Naive thymus-derived CD8-positive, alpha-beta T cell (primary cell): ENCODE results near the gene RELN. TPM values are rescaled to one million over a fixed set of nuclear protein-coding genes. Genes with fewer than 3 reads are reported as not detected.
"Not testable (repeated sequence)": the region's sequence is repeated elsewhere in the genome, so short reads cannot be mapped to it uniquely, and the experiment has no call there.

Experiments
- ATAC-seq, 2 donors: fragments of 150-1000 bp; cut with Tn5 transposase in 1 of 2; sonication (Bioruptor Pico), chemical (Tn5 transposase) in 1 of 2; 1 replicate in 1 of 2; 2 replicates in 1 of 2; pipeline ENCODE4 v1.10.0; 2021; ENCODE audit warnings: mild to moderate bottlenecking in 2 of 2, moderate library complexity in 2 of 2
- POLR2A ChIA-PET: fragments of 350-600 bp; sonication (Branson Sonifier 250); formaldehyde crosslinking; loops from one replicate; lab custom pipeline; 2021; ENCODE audit warnings: antibody characterized with exemption; lab: Charles Lee
- DNase-seq, 10 donors: peaks; one replicate each; pipeline versions ENCODE4 v3.0.0 to v3.0.0-alpha.2; 2020 to 2022
- H3K27ac Mint-ChIP-seq, 10 donors: one replicate each; pipeline ENCODE4 v1.8.0; 2020 to 2022; ENCODE audit warnings: mild to moderate bottlenecking in 10 of 10, mixed read lengths in 10 of 10, moderate library complexity in 4 of 10, inconsistent platforms in 1 of 10
- H3K27me3 Mint-ChIP-seq, 5 donors: one replicate each; pipeline ENCODE4 v1.8.0; 2021 to 2022; ENCODE audit warnings: mixed read lengths in 5 of 5
- H3K36me3 Mint-ChIP-seq, 3 donors: one replicate each; pipeline ENCODE4 v1.8.0; 2020 to 2022; ENCODE audit warnings: mixed read lengths in 3 of 3, mild to moderate bottlenecking in 2 of 3, inconsistent platforms in 1 of 3
- H3K4me1 Mint-ChIP-seq, 4 donors: one replicate each; pipeline ENCODE4 v1.8.0; 2021 to 2022; ENCODE audit warnings: mixed read lengths in 4 of 4
- H3K4me3 Mint-ChIP-seq, 10 donors: one replicate each; pipeline ENCODE4 v1.8.0; 2020 to 2022; ENCODE audit warnings: mild to moderate bottlenecking in 10 of 10, mixed read lengths in 10 of 10, moderate library complexity in 6 of 10, inconsistent platforms in 1 of 10
- H3K9me3 Mint-ChIP-seq, 9 donors: one replicate each; pipeline ENCODE4 v1.8.0; 2020 to 2022; ENCODE audit warnings: mixed read lengths in 9 of 9, mild to moderate bottlenecking in 3 of 9, inconsistent platforms in 1 of 9, moderate library complexity in 1 of 9
- polyA plus RNA-seq, 3 donors: library from polyadenylated mRNA; unstranded; fragments of 300-500 nt; fragmentation: Illumina TruSeq; gene quantifications; one replicate each; pipeline ENCODE4 v1.2.3, GENCODE V29; 2021
- total RNA-seq, 8 experiments: library from RNA in 2 of 8; stranded (reverse) in 2 of 8; gene quantifications; one replicate each; pipeline ENCODE4 v1.2.3 and lab custom pipeline; 2021 to 2026

RELN gene
- total and polyA plus RNA-seq, 5 experiments from 2014 or later: not detected

GRCh38 chr7:103902917-103903316 lies 86.5 kb downstream of the RELN start:
- H3K27ac Mint-ChIP-seq: no peak overlapping the region
- peaks cover 3 to 40% (median 11%) of the 10 kb centered on the region in 5 donors for H3K27me3 Mint-ChIP-seq
- no peaks in the 10 kb centered on the region for H3K4me1 Mint-ChIP-seq
- no peak overlapping the region for H3K4me3 Mint-ChIP-seq
- DNase-seq (no peak), ATAC-seq (no peak)
- H3K9me3 Mint-ChIP-seq: peaks cover 0 to 7% (median 0%) of the 10 kb centered on the region in 9 donors
- POLR2A ChIA-PET: no interaction called here
- no peaks in the 10 kb centered on the region for H3K36me3 Mint-ChIP-seq

DNA sequence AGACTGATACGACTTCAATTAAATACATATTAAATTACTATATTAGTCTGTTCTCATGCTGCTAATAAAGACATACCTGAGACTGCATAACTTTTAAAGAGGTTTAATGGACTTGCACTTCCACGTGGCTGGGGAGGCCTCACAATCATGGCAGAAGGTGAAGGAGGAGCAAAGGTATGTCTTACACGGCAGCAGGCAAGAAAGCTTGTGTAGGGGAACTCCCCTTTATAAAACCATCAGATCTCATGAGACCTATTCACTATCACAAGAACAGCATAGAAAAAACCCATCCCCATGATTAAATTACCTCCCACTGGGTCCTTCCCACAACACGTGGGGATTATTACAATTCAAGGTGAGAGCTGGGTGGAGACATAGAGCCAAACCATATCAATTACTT lies 92.6 kb downstream of the RELN start:
- H3K36me3 Mint-ChIP-seq: not testable (repeated sequence)

DNA sequence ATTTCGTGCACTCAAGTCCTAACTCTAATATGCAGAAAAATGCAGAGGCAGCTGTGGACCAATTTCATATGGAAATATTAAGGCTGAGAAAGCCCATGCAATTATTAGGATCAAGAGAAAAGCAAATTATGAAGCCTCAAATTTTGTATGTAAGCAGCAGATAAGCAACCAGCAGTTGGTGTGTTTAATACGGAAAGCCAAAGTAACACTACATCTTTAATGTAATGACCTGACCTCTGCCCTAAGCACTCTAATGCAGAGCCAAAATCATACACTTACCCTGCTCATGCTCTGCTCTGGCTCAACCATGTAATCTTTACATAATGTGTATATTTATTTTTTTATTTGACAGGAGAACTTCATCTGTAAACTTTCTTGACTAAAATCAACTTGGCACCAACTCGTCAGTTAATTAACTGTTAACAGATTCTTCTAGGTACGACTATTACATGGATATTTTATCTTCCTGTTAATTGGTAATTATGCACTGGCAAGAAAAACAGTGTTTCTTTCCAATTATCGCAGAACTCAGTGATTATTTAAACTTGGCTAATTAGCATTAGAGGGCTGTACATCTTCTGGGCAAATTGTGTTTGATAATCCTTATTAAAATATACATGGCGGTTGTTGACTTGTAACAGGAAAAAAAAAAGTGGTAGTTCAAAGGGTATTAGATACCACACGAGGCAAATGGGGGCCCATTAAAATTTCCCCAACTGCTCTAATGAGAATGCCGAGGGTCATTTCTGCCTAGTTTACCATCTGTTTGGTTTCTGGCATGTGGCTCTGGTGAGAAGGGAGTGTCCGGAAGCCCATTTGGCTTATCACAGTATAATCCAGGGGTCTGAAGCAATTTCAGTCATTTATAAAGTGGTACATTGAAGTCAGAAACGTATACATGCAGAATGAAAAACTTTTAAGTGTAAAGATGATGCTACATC lies 94.5 kb downstream of the RELN start:
- Mint-ChIP-seq H3K9me3 (peaks cover 0 to 6% (median 2%) of the 10 kb centered on the region in 9 donors), H3K27me3 (peaks cover 1 to 28% (median 8%) of the 10 kb centered on the region in 5 donors), H3K36me3 (no peaks in the 10 kb centered on the region), H3K4me3 (no peak overlapping the region), H3K4me1 (no peaks in the 10 kb centered on the region), H3K27ac (no peak overlapping the region)
- POLR2A ChIA-PET: no interaction called here
- ATAC-seq: no peak
- no peak for DNase-seq

More for the DNA sequence above, 92.6 kb downstream of the RELN start:
- DNase-seq, ATAC-seq, H3K27ac Mint-ChIP-seq, H3K4me3 Mint-ChIP-seq, H3K4me1 Mint-ChIP-seq, POLR2A ChIA-PET, H3K9me3 Mint-ChIP-seq: not testable (repeated sequence)
- peaks cover 1 to 18% (median 8%) of the 10 kb centered on the region in 5 donors for H3K27me3 Mint-ChIP-seq

GRCh38 chr7:103893350-103893749 lies 96.1 kb downstream of the RELN start:
- H3K4me1 Mint-ChIP-seq: no peaks in the 10 kb centered on the region
- H3K9me3 Mint-ChIP-seq: peaks cover 0 to 6% (median 0%) of the 10 kb centered on the region in 9 donors
- no peak for ATAC-seq
- POLR2A ChIA-PET: no interaction called here
- no peak for DNase-seq
- no peak overlapping the region for H3K4me3 Mint-ChIP-seq
- peaks cover 0 to 16% (median 8%) of the 10 kb centered on the region in 5 donors for H3K27me3 Mint-ChIP-seq
- no peak overlapping the region for H3K27ac Mint-ChIP-seq
- no peaks in the 10 kb centered on the region for H3K36me3 Mint-ChIP-seq

GRCh38 chr7:103889451-103889850 lies 100.0 kb downstream of the RELN start:
- ATAC-seq: no peak

DNA sequence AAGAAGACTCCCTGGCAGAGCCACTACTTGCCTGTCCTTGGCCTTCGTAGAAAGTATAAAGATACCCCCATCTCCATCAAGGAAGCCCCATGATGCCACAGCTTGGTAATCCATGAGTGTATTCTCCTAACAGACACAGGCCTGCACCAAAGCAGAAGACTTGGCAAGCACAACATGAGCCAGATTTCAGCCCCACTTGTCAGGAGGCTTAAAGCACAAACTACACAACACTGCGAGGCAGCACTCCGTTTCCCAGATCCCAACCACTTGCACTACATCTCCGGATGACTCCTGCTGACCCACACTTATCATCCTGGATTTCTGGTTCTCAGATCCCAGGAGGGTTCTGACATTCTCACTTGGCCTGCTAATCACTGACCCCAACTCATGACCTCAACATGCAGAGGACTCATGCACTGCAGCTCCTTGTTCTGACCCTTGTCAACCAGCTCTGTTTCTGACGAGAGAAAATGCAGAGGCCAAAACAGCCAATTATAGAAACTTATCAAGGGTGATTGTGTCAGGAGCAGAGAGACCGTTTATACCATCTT lies 100.8 kb downstream of the RELN start:
- Mint-ChIP-seq H3K36me3 (no peaks in the 10 kb centered on the region), H3K27me3 (peaks cover 0 to 16% (median 0%) of the 10 kb centered on the region in 5 donors), H3K4me3 (no peak overlapping the region), H3K27ac (no peak overlapping the region), H3K4me1 (no peaks in the 10 kb centered on the region), H3K9me3 (peaks cover 0 to 5% (median 0%) of the 10 kb centered on the region in 9 donors)
- DNase-seq (no peak), ATAC-seq (no peak)
- POLR2A ChIA-PET: no interaction called here

More at GRCh38 chr7:103889451-103889850, 100.0 kb downstream of the RELN start:
- H3K4me3 Mint-ChIP-seq: no peak overlapping the region
- H3K27me3 Mint-ChIP-seq: peaks cover 0 to 16% (median 0%) of the 10 kb centered on the region in 5 donors
- H3K27ac Mint-ChIP-seq: no peak overlapping the region
- no peak for DNase-seq
- H3K4me1 Mint-ChIP-seq: no peaks in the 10 kb centered on the region
- POLR2A ChIA-PET: no interaction called here
- peaks cover 0 to 2% (median 0%) of the 10 kb centered on the region in 9 donors for H3K9me3 Mint-ChIP-seq
- H3K36me3 Mint-ChIP-seq: no peaks in the 10 kb centered on the region

DNA sequence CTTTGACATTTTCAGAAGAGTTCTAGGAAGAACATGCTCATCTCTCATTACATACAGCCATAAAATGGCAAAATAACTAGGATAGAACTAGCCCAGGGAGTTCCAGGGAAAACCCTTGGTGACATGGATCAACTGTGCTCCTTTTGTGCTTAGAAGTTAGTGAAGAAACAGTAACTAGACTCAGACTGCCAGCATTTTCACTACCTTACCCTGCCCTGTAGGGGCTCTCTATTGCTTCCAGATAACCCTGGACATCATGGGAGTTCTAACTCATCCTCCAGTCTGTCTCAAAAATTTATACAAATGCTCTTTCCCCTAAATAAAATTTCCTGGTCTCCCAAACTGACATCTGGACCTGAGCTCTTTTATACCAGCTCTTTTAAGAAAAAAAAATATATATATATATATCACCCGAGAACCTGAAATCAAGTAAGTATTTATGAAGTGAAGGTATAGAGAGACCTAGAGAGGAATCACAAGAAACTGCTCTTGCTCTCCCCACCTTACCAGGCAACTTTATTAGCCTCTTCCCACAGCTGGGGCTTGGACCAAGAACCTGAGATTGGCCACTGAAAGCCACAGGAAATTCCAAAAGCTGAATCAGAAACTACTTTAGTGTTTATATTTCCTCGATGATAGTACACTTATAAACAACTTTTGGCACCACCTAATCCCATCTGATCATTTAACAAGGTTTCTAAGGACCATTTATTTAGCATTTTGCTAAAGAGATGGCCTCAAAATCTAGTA lies 101.4 kb downstream of the RELN start:
- ATAC-seq: no peak
- Mint-ChIP-seq H3K4me3 (no peak overlapping the region), H3K36me3 (no peaks in the 10 kb centered on the region), H3K27ac (no peak overlapping the region), H3K4me1 (no peaks in the 10 kb centered on the region), H3K9me3 (peaks cover 0 to 10% (median 0%) of the 10 kb centered on the region in 9 donors), H3K27me3 (peaks cover 0 to 20% (median 0%) of the 10 kb centered on the region in 5 donors)
- no peak for DNase-seq
- POLR2A ChIA-PET: no interaction called here

DNA sequence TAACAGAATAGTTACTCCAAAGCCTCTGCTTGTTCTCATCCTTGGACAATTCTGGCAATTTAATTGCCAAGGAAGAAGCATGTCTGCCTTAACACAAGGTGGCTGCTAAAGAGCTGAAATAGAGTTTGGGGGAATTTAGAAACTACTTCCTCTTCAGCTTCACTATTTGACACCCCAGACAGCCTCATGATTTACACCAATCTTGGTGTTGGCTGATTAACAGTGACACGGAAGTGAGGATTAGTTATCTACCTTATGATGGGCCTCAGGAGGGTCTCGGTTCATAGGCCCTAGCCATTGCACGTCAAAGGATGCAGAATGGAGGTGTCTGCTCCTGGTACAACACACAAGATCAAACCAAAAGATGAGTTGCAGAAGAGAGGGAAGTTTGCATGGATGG lies 102.4 kb downstream of the RELN start:
- POLR2A ChIA-PET: no interaction called here
- no peaks in the 10 kb centered on the region for H3K4me1 Mint-ChIP-seq
- H3K36me3 Mint-ChIP-seq: no peaks in the 10 kb centered on the region
- H3K4me3 Mint-ChIP-seq: no peak overlapping the region
- ATAC-seq: no peak
- no peak overlapping the region for H3K27ac Mint-ChIP-seq
- H3K27me3 Mint-ChIP-seq: peaks cover 0 to 26% (median 0%) of the 10 kb centered on the region in 5 donors
- DNase-seq: no peak
- H3K9me3 Mint-ChIP-seq: peaks cover 0 to 12% (median 0%) of the 10 kb centered on the region in 9 donors

DNA sequence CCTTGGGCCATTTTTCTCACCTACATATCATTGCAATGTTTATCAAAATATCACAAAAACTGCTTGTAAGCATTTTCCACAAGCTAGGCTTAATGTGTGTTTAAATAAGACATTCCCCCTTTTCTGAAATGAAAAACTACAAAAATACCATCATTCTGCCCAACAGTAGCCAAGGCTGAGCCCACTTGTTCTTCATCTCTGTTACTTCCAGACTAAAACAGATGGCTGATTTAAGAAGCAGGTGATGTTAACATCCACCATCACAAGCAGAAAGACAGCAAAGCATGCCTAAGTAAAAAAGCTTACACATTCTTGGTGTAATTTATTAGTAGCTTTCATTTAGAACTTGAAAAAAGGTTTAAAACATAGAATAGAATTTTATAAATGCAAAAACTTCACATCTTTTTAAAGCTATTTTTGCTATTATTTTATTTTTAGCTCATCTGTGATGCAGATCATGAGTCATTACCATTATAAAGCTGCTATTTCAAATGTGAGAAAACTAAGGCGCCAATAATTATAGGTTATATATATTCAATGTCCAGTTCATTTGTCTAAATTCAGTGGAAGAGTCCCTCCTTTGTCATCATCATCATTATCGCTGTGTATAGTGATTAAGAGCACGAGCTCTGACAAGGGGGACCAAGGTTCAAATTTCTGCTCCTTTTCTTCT lies 109.4 kb downstream of the RELN start:
- Mint-ChIP-seq H3K36me3 (no peaks in the 10 kb centered on the region), H3K27ac (no peak overlapping the region), H3K27me3 (peaks cover 0 to 37% (median 9%) of the 10 kb centered on the region in 5 donors), H3K4me3 (no peak overlapping the region), H3K4me1 (peaks cover 0 to 2% (median 0%) of the 10 kb centered on the region in 4 donors), H3K9me3 (peaks cover 0 to 12% (median 1%) of the 10 kb centered on the region in 9 donors)
- ATAC-seq (no peak), DNase-seq (no peak)
- POLR2A ChIA-PET: no interaction called here

DNA sequence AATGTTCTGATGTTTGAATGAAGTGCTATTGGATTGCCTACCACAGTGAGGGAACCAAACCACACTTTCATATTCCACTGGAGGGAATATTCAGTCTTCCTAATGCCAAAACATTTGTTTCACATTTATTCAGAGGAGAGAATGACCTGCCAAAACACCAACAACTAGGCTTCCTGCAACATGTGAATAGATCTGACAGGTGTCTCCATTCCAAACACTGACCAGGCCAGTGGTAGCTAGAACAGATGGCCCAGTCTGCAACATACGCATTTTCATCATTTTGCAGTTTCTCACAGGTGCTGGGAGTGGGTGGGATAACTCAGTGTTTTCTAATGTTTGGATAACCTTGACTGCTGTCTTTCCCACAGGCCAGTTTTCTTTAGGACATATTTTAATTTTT lies 110.0 kb downstream of the RELN start:
- DNase-seq: no peak
- peaks cover 0 to 37% (median 9%) of the 10 kb centered on the region in 5 donors for H3K27me3 Mint-ChIP-seq
- POLR2A ChIA-PET: no interaction called here
- no peak for ATAC-seq
- H3K4me3 Mint-ChIP-seq: no peak overlapping the region
- H3K4me1 Mint-ChIP-seq: peaks cover 0 to 2% (median 0%) of the 10 kb centered on the region in 4 donors
- H3K27ac Mint-ChIP-seq: no peak overlapping the region
- peaks cover 0 to 12% (median 1%) of the 10 kb centered on the region in 9 donors for H3K9me3 Mint-ChIP-seq
- H3K36me3 Mint-ChIP-seq: no peaks in the 10 kb centered on the region

DNA sequence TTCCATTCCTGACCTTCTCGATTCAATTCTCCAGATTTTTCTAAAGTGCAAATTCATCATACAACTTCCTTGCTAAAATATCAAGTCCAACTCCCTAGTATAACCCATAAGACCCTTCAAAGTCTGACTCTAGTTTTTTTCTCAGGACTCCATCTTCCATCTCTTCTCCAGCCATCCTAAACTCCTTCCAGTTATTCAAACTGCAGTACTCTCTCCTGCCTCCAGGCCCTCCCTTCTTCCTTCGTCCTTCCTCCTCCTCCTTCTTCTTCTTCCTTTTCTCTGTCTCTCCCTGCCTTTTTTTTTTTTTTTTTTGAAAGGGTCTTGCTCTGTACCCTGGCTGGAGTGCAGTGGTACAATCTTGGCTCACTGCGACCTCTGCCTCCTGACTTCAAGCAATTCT lies 111.9 kb downstream of the RELN start:
- Mint-ChIP-seq H3K4me3 (no peak overlapping the region), H3K27me3 (peaks cover 0 to 28% (median 9%) of the 10 kb centered on the region in 5 donors), H3K9me3 (peaks cover 0 to 4% (median 0%) of the 10 kb centered on the region in 9 donors), H3K36me3 (no peaks in the 10 kb centered on the region), H3K4me1 (peaks cover 0 to 2% (median 0%) of the 10 kb centered on the region in 4 donors), H3K27ac (no peak overlapping the region)
- POLR2A ChIA-PET: no interaction called here
- ATAC-seq: no peak
- no peak for DNase-seq

DNA sequence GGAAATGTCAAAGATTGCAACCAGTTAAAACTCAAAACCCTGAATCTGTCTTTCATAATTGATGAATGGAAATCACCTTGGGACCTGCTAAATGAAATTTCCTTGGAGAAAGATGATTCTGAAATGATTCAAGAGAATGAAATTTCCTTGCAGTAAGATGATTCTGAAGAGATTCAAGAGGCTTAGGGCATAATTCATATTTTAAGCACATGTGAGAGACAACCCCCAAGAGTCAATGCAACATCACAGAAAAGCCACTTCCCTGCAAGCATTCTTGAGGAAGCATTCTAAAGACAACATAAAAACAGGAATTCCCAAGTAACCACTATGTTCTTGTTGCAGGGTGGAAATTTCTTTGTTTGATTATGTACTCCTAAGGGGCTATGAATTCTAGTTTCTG lies 113.7 kb downstream of the RELN start:
- Mint-ChIP-seq H3K27me3 (peaks cover 0 to 22% (median 4%) of the 10 kb centered on the region in 5 donors), H3K4me1 (peaks cover 0 to 2% (median 0%) of the 10 kb centered on the region in 4 donors), H3K27ac (no peak overlapping the region), H3K36me3 (no peaks in the 10 kb centered on the region), H3K4me3 (no peak overlapping the region), H3K9me3 (peaks cover 0 to 9% (median 2%) of the 10 kb centered on the region in 9 donors)
- no peak for ATAC-seq
- POLR2A ChIA-PET: no interaction called here
- no peak for DNase-seq
